HepG2 (cell line): ENCODE results near the gene HMMR. TPM values are rescaled to one million over a fixed set of nuclear protein-coding genes. Genes with fewer than 3 reads are reported as not detected.

Experiments used
- ATAC-seq: fragments of 200-7000 bp; cut with Tn5 transposase; 3 replicates; pipeline ENCODE4 v1.9.1; 2020; ENCODE audit warnings: mild to moderate bottlenecking, moderate library complexity
- BruUV-seq: library from RNA; stranded (reverse); fragments of 400-500 nt; replicated peaks from 2 replicates; lab custom pipeline; 2021; lab: Mats Ljungman, UMichigan
- CTCF ChIA-PET: fragments of 300-600 bp; formaldehyde crosslinking; extraction: SDS; loops from one replicate; lab custom pipeline; 2021; ENCODE audit warnings: low total read pairs, inconsistent platforms, low intra/inter-chr PET ratio; lab: Yijun Ruan, JAX
- POLR2A ChIA-PET: fragments of 350-600 bp; sonication (Branson Sonifier 250); formaldehyde crosslinking; loops from one replicate; lab custom pipeline; 2020; ENCODE audit warnings: antibody characterized with exemption, inconsistent platforms; lab: Yijun Ruan, JAX
- DNase-seq: peaks from one replicate; pipeline ENCODE4 v3.0.0-alpha.2; 2015; ENCODE audit warnings: low spot score
- FAIRE-seq: peaks from 3 replicates; lab custom pipeline; 2011; peaks lifted over from hg19 to GRCh38; lab: Jason Lieb, UNC
- H2AFZ ChIP-seq: one replicate; pipeline ENCODE4 v1.6.1; 2011; ENCODE audit warnings: low read length, inconsistent platforms
- H3K27ac ChIP-seq: fragments of 300-600 bp; 3 replicates; pipeline ENCODE4 v1.8.0; 2011; ENCODE audit warnings: mixed run types, mild to moderate bottlenecking, mixed read lengths, low read length, inconsistent platforms; ENCODE audit not compliant: insufficient read depth; ENCODE audit errors: extremely low read length
- H3K27me3 ChIP-seq, 2 experiments: fragments of 200-600 bp in 1 of 2; 2 replicates in 1 of 2; 3 replicates in 1 of 2; pipeline versions ENCODE4 v1.6.0 to v1.8.0; 2011; ENCODE audit warnings: low read length in 2 of 2, mild to moderate bottlenecking in 2 of 2, moderate library complexity in 2 of 2, inconsistent platforms in 1 of 2; ENCODE audit not compliant: insufficient read depth in 2 of 2, control insufficient read depth in 1 of 2
- H3K36me3 ChIP-seq, 2 experiments: fragments of 200-600 bp in 1 of 2; replicated peaks in 1 of 2; 2 replicates in 1 of 2; 3 replicates in 1 of 2; pipeline versions ENCODE4 v1.5.1 to v1.8.0; 2011; ENCODE audit warnings: low read length in 2 of 2, inconsistent platforms in 1 of 2; ENCODE audit not compliant: insufficient read depth in 2 of 2, control insufficient read depth in 1 of 2
- H3K4me1 ChIP-seq: 2 replicates; pipeline ENCODE4 v1.5.1; 2012; ENCODE audit warnings: low read length, inconsistent platforms; ENCODE audit not compliant: insufficient read depth
- H3K4me2 ChIP-seq: 2 replicates; pipeline ENCODE4 v1.6.0; 2011; ENCODE audit warnings: low read depth, low read length, inconsistent platforms
- H3K4me3 ChIP-seq, 3 experiments: fragments of 200-600 bp in 1 of 3; sonication (generic), shearing (Covaris generic) in 1 of 3; replicated peaks in 1 of 3; 2 replicates each; pipeline ENCODE4 v1.5.1; 2011 to 2016; ENCODE audit warnings: low read length in 3 of 3, inconsistent platforms in 2 of 3, low read depth in 2 of 3, mild to moderate bottlenecking in 2 of 3, control low read depth in 1 of 3, mixed read lengths in 1 of 3; ENCODE audit not compliant: insufficient read depth in 1 of 3
- H3K79me2 ChIP-seq: one replicate; pipeline ENCODE4 v1.6.1; 2011; ENCODE audit warnings: low read length, inconsistent platforms; ENCODE audit not compliant: insufficient read depth
- H3K9ac ChIP-seq: 2 replicates; pipeline ENCODE4 v1.6.0; 2011; ENCODE audit warnings: mild to moderate bottlenecking, low read depth, low read length, inconsistent platforms; ENCODE audit not compliant: insufficient read depth
- H3K9me3 ChIP-seq: 2 replicates; pipeline ENCODE4 v1.5.1; 2012; ENCODE audit warnings: mild to moderate bottlenecking, low read length
- H4K20me1 ChIP-seq: 2 replicates; pipeline ENCODE4 v1.6.0; 2011; ENCODE audit warnings: inconsistent platforms, mild to moderate bottlenecking, low read length, moderate library complexity; ENCODE audit not compliant: insufficient read depth
- ARID5B ChIP-seq: IDR thresholded peaks from 2 replicates; pipeline ENCODE4 v1.4.0; 2020; ENCODE audit warnings: mild to moderate bottlenecking, missing genetic modification reagents
- HDAC2 ChIP-seq: sonication (generic); formaldehyde crosslinking; IDR thresholded peaks from 2 replicates; pipeline ENCODE4 v1.4.0; 2020; ENCODE audit warnings: missing genetic modification reagents
- NR0B2 ChIP-seq: sonication (generic); formaldehyde crosslinking; IDR thresholded peaks from 2 replicates; pipeline ENCODE4 v1.4.0; 2020; ENCODE audit warnings: mild to moderate bottlenecking, missing genetic modification reagents
- NR2F2 ChIP-seq: IDR thresholded peaks from 2 replicates; pipeline ENCODE4 v1.6.1; 2012; ENCODE audit warnings: low read depth, inconsistent platforms, borderline replicate concordance
- PAWR ChIP-seq: sonication (generic); formaldehyde crosslinking; IDR thresholded peaks from 2 replicates; pipeline ENCODE4 v1.4.0; 2020; ENCODE audit warnings: missing genetic modification reagents, mild to moderate bottlenecking, borderline replicate concordance
- RCOR2 ChIP-seq: IDR thresholded peaks from 2 replicates; pipeline ENCODE4 v1.6.1; 2016; ENCODE audit warnings: missing biosample characterization, missing genetic modification reagents
- SKI ChIP-seq: fragments of 450-650 bp; IDR thresholded peaks from one replicate; pipeline ENCODE4 v1.6.1; 2018; ENCODE audit warnings: mild to moderate bottlenecking; ENCODE audit not compliant: partially characterized antibody
- TOE1 ChIP-seq: sonication (generic); formaldehyde crosslinking; IDR thresholded peaks from 2 replicates; pipeline ENCODE4 v1.4.0; 2020; ENCODE audit warnings: mild to moderate bottlenecking, missing genetic modification reagents
- ZFX ChIP-seq: sonication (generic); formaldehyde crosslinking; IDR thresholded peaks from 2 replicates; pipeline ENCODE4 v1.4.0; 2020; ENCODE audit warnings: mild to moderate bottlenecking, low read depth, missing genetic modification reagents, moderate library complexity
- ZHX1 ChIP-seq: sonication (generic); formaldehyde crosslinking; IDR thresholded peaks from 2 replicates; pipeline ENCODE4 v1.8.1; 2022; ENCODE audit warnings: low read depth, mild to moderate bottlenecking, missing genetic modification reagents
- ZMAT3 ChIP-seq: sonication (generic); formaldehyde crosslinking; conservative IDR thresholded peaks from 2 replicates; pipeline ENCODE4 v1.7.0; 2021; ENCODE audit warnings: missing genetic modification reagents
- ZNF235 ChIP-seq: sonication (generic); formaldehyde crosslinking; IDR thresholded peaks from 2 replicates; pipeline ENCODE4 v1.8.1; 2023; ENCODE audit warnings: mild to moderate bottlenecking, missing genetic modification reagents, borderline replicate concordance
- ZNF256 ChIP-seq: sonication (generic); formaldehyde crosslinking; conservative IDR thresholded peaks from 2 replicates; pipeline ENCODE4 v1.4.0; 2020; ENCODE audit warnings: missing genetic modification reagents
- ZNF547 ChIP-seq: sonication (generic); formaldehyde crosslinking; IDR thresholded peaks from 2 replicates; pipeline ENCODE4 v1.5.1; 2020; ENCODE audit warnings: mild to moderate bottlenecking, missing genetic modification reagents
- ZNF589 ChIP-seq: sonication (generic); formaldehyde crosslinking; conservative IDR thresholded peaks from 2 replicates; pipeline ENCODE4 v1.8.0; 2022; ENCODE audit warnings: mild to moderate bottlenecking, moderate library complexity, missing genetic modification reagents
- ZNF598 ChIP-seq: sonication (generic); formaldehyde crosslinking; IDR thresholded peaks from 2 replicates; pipeline ENCODE4 v1.5.1; 2020; ENCODE audit warnings: mild to moderate bottlenecking, missing genetic modification reagents, borderline replicate concordance
- WGBS: methylation state at CpG from one replicate; pipeline ENCODE4 v1.1.6; 2017; ENCODE audit warnings: low lambda C conversion rate; 5-methylcytosine and 5-hydroxymethylcytosine counted together
- in situ Hi-C: cut with HindIII; loops from 2 replicates; pipeline ENCODE4 v1.10.0; 2017; ENCODE audit warnings: low pct_unique_long_range_greater_than_20kb; ENCODE audit not compliant: extremely low pct_ligation_motif_present
- intact Hi-C: fragments of 100-400 bp; cut with micrococcal nuclease; formaldehyde crosslinking; loops from one replicate; pipeline ENCODE4 v1.10.0; 2022; ENCODE audit not compliant: unreplicated experiment
- polyA plus RNA-seq, 8 experiments: library from polyadenylated mRNA; depleted of rRNA in 3 of 8; stranded (reverse) in 7 of 8; unstranded in 1 of 8; fragments of >200 nt; fragmentation: Illumina TruSeq in 4 of 8; extraction: Trizol in 4 of 8; gene quantifications; 2 replicates each; pipeline versions ENCODE4 v1.2.1 to v1.2.3, GENCODE V29; 2011 to 2016; ENCODE audit warnings: low read depth in 4 of 8, missing spikeins in 1 of 8, mixed read lengths in 1 of 8; ENCODE audit not compliant: insufficient read depth in 1 of 8
- total RNA-seq, 5 experiments: library from RNA; depleted of rRNA; stranded (reverse); fragments of >200 nt; fragmentation: Illumina TruSeq; extraction: Trizol; gene quantifications; 2 replicates each; pipeline ENCODE4 v1.2.3, GENCODE V29; 2016; ENCODE audit warnings: low read depth in 1 of 5

The HMMR gene
- total and polyA plus RNA-seq, 2 of the 13 experiments (the other 11 are each of a cell fraction or from before 2014, with no cell fraction given), result 8.5 to 48.3 TPM

GRCh38 chr5:163503106-163504078 is 43.0 kb downstream of the HMMR start:
- no TSS peak for BruUV-seq
- Histone ChIP-seq H2AFZ (peak overlapping the region; percentile 87), H3K27ac (peak overlapping the region; percentile 0), H3K4me3 (peak overlapping the region; percentile 64 to 99 (median 74)), H3K4me2 (peak overlapping the region; percentile 83), H3K79me2 (peaks cover 26% of the 10 kb centered on the region), H3K4me1 (peaks cover 19% of the 10 kb centered on the region), H3K36me3 (no peaks in the 10 kb centered on the region), H3K27me3 (no peaks in the 10 kb centered on the region; a peak in 1 of 5 replicates), H3K9ac (peak overlapping the region; percentile 85), H4K20me1 (no peaks in the 10 kb centered on the region), H3K9me3 (no peaks in the 10 kb centered on the region)
- in situ Hi-C loops (no loop called here), intact Hi-C loops (loop anchor here (1.0 kb wide), 3 partner anchors 14 to 66 kb away; partner anchors contain the start of gene CCNG1)
- CTCF ChIA-PET, result interaction anchor here (1.2 to 1.8 kb wide), 2 partner anchors 14 to 29 kb away, joined by 4 to 6 read pairs; no protein-coding TSS in a partner anchor
- DNase-seq, result peak; percentile 67
- peak; percentile 28 for FAIRE-seq
- 2% methylated on average over 17 of the region's 17 CpGs for WGBS
- peak; percentile 42 for ATAC-seq
- POLR2A ChIA-PET, result interaction anchor here (1.2 to 1.3 kb wide), 2 partner anchors 43 to 64 kb away, joined by 3 to 13 read pairs; partner anchors contain the start of genes HMMR and NUDCD2
- TF ChIP-seq ZFX (no peak), ZMAT3 (CRISPR knock-in tag) (no peak), ARID5B (CRISPR knock-in tag) (peak; percentile 47), ZNF235 (CRISPR knock-in tag) (no peak), TOE1 (CRISPR knock-in tag) (no peak), SKI (no peak), ZNF547 (0 out of 2 replicates have a peak, but pooled peaks have one; percentile 42), ZHX1 (CRISPR knock-in tag) (no peak), ZNF256 (CRISPR knock-in tag) (no peak), NR0B2 (CRISPR knock-in tag) (no peak), ZNF598 (CRISPR knock-in tag) (no peak), NR2F2 (no peak), ZNF589 (no peak), PAWR (CRISPR knock-in tag) (no peak), HDAC2 (CRISPR knock-in tag) (0 out of 2 replicates have a peak, but pooled peaks have one; percentile 34), RCOR2 (CRISPR knock-in tag) (no peak)
